HG02798 (cell line): ENCODE measurements around the gene CCDC33.

Experiments used
- ATAC-seq: cut with Tn5 transposase; IDR thresholded peaks from one replicate; pipeline ENCODE4 v1.9.1; 2021; ENCODE audit warnings: mild to moderate bottlenecking; ENCODE audit not compliant: unreplicated experiment, poor library complexity

Gene CCDC33

DNA sequence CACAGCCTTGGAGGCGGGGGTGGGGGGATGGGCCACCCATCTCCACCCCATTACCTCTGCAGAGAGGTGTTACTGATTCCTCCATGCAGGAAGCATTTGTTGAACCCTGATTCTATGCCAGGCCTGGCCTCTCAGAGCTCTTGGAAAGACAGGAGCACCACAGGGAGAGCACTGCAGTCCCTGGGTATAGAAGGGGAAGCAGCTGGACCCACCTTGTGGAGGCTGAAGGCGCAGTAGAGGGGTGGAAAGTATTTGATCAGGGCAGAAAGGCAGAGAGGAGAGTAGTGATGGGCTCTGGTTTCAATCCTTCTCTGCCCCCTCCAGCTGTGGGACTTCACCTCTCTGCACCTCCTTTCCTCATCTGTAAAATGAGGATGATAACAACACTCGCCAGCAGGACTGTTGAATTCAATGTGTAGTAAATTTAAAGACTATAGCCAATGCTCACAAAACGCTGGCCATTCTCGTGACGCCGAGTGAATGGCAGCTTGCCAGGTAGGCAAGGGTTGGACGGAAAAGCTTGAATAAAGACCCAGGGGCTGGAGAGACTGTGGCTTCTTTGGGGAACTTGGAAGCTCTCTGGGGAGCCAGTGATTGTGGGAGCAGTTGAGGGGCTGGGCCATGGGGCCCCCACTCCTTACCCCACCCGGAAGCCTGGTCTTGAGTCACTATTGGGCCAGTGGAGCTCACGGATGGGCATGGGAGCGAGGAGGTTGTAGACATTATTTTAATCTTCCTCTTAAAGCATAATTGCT lies 8.0 kb upstream of the CCDC33 start:
- ATAC-seq = no peak

DNA sequence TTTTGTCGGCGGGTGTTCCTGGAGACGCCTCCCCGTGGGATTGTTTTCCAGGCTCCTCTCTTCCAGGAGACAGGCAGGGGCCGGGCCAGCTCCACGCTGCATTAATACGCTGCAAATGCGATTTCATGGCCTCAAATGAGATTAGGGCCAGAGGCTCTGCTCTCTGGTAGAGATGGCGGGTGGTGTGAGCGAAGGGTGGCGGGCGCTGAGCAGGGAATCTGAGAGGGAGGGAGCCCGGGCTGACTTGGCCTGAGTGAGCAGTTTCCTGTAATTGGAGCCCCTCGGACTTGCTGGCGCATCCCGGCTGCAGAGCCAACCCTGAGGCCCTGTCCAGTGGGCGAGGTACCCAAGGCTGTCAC lies 7.4 kb upstream of the CCDC33 start:
- ATAC-seq = no peak

DNA sequence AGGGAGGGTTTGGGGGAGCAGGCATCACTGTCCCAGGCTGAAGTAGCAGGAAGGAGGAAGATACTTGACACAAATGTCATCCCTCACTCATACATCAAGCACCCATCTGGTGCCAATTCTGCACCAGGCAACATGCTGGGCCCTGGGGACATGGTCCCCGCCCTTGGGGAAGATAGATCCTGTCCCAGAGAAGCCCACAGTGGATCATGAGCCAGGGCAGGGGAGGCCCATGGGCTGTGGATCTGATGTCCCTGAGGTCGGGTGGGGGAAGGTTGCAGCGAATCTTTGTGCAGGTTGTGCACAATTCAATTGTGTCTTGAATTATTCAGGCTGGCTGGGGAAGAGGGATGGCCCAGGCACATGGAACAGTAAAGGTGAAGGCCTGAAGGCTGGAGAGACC lies 6.4 kb upstream of the CCDC33 start:
- no peak for ATAC-seq

DNA sequence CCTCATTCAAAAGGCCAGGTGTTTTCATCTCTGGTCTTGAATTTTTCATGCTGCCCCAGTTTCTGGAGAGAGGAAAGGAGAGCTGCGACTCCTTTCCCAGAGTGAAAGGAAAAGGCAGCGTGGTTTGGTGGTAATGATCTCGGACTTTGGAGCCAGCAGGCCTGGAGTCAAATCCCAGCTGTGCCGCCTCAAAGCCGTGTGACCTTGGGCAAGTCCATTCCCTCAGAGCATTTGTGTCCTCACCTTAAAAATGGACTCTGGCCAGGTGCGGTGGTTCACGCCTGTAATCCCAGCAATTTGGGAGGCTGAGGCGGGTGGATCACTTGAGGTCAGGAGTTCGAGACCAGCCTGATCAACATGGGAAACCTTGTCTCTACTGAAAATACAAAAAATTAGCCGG lies 4.7 kb upstream of the CCDC33 start:
- ATAC-seq = no peak

DNA sequence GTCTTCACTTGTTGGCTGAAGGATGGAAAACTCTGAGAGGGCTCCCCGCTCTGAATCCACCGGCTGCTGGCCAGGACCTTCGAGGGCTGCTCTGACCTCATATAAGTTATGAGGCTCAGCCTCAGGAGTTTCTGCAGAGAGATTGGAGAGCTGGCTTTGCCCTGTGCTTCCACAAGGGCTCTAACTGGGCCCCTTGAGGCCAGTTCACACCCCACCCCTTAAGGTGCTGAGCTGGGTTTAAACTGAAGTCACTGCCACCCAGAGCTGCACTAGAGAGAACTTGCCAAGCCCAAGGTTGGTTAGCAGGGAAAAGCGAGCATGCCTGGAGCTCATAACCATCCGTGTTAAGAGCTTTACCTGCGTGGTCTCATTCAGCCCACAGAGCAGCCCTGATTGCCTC lies 2.8 kb upstream of the CCDC33 start:
- ATAC-seq = no peak

DNA sequence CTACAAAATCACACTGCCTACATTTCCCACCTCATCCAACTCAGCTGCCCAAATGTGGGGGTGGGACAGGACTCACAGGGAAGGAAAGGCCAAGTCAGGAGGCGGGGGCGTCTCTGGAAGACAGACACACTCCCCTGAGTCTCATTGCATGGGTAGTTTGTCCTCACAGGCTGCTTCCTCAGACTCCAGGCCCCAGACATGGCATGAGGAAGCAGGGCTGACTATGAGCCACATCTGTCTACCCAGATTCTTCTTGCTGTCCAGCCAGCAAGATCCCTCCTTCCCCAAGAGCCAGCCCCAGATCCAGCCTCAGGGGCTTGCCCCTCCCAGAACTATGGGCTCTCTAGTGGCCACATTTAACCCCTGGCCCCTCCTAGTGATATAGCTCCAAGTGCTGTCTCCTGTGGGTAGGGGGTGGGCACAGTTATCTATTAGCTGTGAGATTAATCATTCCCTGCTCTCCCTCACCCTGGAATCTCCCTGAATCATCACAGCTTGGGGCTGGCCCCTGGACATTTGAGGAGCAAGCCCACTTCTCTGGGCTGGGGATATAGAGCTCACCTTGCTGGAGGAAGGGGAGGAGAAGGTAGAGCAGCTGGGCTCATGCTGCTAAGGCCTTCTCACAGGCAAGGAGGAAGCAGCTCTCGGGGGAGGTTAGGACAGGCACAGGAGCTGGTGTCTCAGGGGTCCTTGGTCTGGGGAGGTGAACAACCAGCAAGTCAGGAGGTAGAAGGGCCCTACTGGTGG lies 2.1 kb upstream of the CCDC33 start:
- ATAC-seq = no peak

DNA sequence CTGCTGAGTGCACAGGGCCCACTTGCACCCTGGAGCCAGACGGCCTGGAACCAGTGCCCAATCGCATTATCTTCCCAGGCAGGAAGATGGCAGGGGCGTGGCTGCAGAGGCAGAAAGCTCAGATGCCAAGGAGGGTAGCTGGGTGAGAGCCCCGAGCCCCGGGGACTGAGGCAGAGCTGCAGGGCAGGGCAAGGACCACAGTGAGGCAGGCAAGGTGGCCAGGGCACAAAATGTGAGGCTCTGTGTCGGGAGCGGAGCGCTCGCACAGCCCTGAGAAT lies 1.6 kb upstream of the CCDC33 start:
- no peak for ATAC-seq

DNA sequence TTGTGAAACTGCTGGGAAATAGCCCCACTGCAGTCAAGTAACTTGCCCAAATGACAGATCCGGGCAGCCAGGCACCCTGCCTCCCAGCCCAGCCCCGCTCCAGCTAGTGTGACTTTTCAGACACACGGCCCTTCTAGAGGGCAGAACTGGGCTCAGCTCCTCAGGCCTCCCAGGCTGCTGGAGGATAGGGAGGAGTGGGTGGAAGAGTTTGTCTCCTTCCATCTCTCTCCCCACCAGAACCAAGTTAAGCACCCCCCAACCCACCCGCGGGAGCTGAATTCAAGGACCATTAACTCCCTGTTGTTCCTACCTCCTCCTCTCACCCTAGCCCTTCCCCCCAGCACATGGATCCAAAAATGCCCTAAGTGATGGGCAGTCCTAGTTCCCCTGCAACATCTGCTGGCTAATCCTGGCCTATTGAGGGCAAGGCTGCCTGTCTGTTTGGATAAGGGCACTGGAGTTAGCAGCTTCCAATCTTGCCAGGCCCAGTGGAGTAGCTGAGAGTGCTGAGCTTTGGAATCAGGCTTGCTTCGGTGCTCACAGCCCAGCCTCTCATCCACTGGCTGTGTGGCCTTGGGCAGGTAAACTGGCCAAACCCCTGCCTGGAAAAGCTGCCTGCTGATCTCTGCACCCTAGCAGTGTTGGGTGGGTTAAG lies 3.1 kb downstream of the CCDC33 start:
- no peak for ATAC-seq

DNA sequence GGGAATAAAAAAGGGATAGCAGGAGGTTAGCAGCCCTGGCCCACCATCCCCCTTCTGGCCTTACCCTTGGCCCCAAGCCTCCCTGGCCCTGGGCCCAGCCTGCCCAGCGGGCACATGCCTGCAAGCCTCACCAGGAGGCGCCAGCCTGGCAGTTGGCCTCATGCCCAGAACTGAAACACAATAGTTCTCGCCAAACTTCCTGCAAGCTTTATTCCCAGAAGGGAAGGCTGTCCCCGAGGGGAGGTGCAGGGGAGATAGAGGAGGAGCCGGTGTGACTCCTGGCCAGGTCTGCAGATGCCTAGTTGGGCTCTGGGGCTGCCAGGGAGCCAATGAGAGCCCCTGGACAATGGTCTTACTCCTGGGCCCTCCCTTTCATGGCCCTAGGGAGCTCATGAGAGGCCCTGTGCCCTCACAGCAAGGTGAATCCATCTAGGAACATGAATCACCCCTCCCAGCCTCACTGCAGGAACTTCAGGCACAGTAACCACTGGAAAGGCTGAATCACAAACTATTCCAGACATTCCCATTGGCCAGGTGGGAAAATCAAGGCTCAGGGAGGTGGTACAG lies 4.0 kb downstream of the CCDC33 start:
- ATAC-seq = no peak

DNA sequence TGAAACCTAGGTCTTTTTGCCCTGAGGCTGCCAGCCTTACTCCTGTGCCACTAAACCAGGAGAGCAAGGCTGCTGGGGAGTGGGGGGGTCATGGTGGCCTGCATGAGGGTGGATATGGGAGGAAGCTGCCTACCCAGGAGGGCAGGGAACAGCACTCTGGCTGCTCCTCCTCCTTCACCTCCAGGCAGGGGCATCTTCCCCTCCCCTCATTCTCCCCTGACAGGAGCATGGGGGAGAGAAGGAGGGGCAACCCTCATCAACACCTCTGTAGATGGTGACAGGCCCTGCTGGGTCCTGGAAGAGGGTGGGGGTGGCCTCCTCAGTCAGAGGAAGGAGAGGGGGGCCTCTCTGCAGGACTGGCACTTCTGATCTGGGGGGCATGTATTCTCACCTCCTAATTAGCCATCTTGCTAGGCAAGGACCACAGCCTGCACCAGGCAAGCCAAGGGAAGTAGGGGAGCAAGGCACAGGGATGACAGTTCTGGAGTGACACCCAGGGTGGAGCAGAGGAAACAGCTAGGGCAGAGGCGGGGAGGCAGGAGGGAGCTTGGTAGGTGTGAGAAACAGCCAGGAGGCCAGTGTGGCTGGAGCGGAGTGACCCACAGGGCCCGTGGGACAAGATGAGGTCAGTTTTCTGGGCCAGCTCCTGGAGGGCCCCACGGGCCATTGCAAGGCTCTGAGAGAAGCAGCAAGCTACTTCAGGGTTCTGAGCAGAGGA lies 4.9 kb downstream of the CCDC33 start:
- ATAC-seq = no peak

DNA sequence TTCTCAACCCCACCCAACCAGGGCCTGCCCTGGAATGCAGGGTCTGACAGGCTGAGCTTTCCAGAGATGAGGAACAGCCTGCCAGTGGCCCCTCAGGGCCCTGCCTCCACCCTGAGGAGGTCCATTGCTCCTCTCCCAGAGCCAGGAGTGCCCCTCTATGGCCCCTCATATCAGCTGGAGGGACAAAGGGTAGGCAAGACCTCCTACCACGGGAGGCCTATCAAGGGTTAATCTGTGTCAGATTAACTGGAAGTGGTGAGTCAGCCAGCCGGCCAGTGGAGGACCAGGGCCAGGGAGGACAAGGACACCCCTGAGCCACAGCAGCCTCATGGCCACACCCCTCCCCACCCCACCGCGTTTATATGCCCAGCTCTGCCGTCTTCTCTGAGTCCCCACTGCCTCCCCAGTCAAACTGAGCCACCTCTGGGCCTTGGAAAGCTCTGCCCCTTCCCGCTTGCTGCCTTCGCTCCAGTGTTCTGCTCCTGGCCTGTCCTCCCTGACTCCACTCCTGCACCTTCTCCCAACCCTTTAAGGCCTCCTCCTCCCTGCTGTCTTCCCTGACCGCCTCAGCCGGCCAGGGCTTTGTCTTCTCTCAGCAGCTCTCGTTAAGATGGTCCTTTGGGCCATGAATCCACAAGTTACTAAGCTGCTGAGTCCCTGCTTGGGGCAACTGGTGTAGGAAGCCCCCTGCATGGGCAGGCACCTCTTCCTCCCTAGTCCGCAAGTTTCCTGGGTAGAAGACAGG lies 6.5 kb downstream of the CCDC33 start:
- no peak for ATAC-seq

DNA sequence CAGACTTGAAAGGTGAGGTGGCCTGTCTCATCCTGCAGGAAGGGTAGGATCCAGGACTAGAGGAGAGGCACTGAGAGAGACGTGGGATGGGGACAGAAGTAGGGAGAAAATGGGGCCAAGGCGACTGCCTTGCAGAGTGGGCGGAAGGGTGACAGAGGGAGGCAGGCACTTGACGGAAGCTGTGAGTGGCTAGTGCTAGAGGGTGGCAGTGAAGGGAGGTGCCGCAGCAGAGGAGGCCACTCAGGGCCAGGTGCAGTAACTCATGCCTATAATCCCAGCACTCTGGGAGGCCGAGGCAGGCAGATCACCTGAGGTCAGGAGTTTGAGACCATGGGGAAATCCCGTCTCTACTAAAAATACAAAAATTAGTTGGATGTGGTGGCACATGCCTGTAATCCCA lies 7.3 kb downstream of the CCDC33 start:
- ATAC-seq = no peak

DNA sequence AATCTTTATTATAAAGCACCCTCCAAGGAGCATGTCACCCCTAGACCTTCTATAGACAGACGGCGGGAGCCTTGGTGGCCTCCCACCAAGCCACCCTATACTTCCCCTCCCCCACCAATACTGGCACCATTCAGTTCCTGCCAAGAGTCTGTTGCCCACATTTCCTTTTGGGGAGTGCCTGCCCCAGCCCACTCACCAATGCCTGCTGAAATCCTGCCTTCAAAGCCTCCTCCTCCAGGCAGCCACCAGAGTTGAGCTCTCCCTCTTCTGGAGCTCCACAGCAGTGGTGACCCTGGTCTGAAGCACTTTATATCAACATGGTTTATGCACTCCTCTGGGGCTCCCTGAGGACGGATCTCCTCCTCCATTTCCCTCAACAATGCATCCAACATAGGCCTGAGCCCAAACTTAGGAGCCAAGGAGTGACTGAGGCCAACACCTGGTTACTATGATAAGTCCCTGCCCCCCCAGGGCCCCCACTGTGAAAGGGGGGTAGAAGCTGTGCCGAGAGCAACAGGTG lies 8.8 kb downstream of the CCDC33 start:
- ATAC-seq = no peak

DNA sequence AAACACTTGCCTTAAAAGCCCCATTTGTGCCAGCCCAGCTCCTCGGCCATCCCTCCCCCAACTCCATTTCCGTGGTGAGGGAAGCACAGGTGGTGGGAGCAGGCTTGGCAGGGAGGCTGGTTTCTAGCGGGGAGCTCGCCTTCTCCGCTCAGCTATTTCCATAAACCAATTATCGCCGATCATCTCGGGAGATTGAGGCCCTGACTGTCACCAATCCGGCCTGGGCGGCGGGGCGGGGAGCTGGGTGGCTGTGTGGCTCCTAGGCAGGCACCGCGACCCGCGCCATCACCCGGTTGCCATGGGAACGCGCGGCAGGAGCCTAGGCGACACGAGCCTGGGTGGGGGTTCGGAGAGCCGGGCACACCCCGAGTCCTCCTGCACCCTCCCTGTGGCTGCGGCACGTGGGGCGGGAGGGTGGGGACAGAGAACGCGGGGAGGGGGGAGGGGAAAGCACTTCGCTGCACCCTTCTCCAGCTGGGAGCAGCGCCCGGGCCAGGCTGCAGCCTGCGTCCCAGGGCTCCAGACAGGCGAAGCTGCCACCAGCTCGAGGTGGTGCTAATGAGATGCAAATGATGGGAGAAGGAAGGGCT lies 9.3 kb downstream of the CCDC33 start:
- ATAC-seq = no peak

DNA sequence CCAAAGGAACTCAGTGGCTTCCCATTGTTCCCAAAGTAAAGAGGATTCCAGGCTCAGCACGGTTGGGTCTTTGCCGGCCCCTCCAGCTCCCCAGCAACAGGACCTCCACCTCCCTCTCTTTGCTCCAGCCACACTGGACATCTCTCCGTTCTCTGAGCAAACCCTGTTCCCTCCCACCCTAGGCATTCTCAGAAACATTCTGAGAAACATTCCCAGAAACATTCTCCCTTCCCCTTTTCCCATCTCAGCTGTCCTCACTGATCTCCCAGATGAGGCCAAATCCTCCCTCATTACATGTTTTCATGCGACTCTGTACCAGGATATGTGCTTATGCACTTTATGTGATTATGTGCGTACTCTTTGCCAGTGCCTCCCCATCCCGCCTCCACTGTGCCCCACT lies 14.1 kb downstream of the CCDC33 start:
- ATAC-seq = no peak

DNA sequence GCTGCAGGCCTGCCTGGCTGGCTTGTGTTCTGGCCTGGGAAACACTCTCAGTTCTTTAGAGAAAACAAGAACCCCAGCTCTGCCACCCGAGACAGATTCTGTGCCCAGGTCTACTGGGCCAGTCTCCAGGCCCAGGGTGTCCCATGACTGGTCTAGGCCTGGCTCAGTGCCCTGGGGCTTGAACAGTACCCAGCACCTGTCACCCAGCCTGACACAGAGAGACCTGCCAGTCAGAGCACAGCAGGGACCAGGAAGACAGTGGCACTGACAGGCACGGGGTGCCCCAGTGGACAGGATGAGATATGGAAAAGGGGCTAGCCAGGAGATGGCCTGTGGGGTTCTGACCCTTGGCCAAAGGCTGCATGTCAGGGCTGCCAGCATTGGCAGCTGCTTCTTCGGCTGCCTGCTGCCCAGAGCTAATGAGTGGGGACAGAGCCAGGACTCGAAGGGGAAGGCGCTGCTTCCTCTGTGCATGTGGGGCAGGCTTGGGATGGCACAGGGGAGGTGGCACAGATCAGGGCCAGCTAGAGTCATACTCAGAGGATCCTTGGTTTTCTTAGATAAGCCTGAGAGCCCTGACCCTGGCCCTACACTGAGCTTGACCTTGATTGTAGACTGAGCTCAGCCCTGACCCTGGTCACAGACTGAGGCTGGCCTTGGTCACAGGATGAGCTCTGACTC lies 15.1 kb downstream of the CCDC33 start:
- ATAC-seq = no peak

DNA sequence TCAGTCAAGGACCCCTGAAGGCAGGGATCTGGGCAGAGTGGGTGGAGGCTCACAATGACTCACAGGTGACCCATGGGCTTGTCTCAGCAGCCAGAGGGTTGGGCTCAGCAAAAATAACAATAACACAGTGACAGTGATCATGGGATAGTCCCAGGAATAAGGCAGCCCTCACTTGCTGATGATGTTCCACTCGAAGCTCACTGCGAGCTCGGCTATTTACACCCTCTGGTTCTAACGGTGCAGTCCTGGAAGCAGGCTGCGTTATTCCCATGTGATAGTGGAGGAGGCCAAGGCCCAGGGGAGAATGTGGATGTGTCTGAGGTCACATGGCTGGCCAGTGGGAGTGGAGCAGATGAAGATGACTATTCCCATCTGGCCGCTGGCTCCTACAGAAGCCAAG lies 16.2 kb downstream of the CCDC33 start:
- ATAC-seq = no peak

DNA sequence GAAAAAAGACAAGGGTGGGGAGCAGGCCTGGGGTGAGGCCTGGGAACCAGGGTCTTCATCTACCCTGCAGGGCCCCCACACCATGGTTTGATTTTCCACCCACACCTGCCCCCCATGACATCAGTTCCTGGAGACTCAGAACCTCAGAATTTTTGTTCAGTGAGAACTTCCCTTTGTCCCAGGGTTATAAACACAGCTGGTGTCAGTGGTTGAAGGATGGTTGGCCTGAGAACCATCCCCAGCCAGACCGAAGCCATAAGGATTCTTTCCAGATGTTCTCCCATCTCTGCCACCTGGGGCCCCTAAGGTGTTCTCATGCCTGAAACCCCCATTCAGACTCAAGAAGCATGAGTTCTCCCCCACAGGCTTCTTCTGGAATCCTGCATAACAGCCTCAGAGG lies 16.6 kb downstream of the CCDC33 start:
- no peak for ATAC-seq
